ENCODE results near the gene ITGB1. TPM values are rescaled to one million over a fixed set of nuclear protein-coding genes. Genes with fewer than 3 reads are reported as not detected.

The ITGB1 gene
- total and polyA plus RNA-seq, 9 donors: 207 to 517 (median 276) TPM

DNA sequence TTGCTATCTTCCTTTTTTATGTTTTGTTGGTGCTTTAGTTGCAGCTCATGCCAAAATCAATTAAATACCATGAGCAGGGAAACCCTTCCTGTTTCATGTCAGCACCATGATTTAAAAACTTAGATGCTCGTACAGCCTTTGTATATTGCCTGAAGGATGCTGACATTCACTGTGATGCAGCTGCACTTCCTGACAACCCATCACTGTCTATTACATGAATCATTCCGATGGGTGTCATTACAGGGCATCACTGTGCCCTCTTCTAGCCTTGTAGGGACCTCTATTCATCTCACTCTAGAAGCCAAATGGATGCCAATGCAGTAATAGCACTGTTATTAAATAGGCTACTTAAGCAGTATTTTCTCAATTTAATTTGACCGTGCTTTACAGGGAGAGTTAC is 18.3 kb upstream of the ITGB1 start:
- Histone ChIP-seq H3K27ac (no peak overlapping the region), H3K36me3 (no peaks in the 10 kb centered on the region), H3K27me3 (no peaks in the 10 kb centered on the region), H3K4me3 (no peak overlapping the region), H3K4me1 (ENCODE audit: insufficient read depth) (peaks cover 4% of the 10 kb centered on the region), H3K9me3 (no peaks in the 10 kb centered on the region)
- 89 to 92% (median 92%) methylated on average over 3 of the region's 3 CpGs for WGBS, 3 donors
- no peak for DNase-seq
- TF ChIP-seq POLR2A (IDR thresholded peaks at IDR 0.05) (no peak), EP300 (IDR thresholded peaks at IDR 0.05) (no peak)
- TF ChIP-seq, protein P1, sequence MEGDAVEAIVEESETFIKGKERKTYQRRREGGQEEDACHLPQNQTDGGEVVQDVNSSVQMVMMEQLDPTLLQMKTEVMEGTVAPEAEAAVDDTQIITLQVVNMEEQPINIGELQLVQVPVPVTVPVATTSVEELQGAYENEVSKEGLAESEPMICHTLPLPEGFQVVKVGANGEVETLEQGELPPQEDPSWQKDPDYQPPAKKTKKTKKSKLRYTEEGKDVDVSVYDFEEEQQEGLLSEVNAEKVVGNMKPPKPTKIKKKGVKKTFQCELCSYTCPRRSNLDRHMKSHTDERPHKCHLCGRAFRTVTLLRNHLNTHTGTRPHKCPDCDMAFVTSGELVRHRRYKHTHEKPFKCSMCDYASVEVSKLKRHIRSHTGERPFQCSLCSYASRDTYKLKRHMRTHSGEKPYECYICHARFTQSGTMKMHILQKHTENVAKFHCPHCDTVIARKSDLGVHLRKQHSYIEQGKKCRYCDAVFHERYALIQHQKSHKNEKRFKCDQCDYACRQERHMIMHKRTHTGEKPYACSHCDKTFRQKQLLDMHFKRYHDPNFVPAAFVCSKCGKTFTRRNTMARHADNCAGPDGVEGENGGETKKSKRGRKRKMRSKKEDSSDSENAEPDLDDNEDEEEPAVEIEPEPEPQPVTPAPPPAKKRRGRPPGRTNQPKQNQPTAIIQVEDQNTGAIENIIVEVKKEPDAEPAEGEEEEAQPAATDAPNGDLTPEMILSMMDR (IDR thresholded peaks at IDR 0.05): no peak
- intact Hi-C loops (cut with DNase I): no loop called here

DNA sequence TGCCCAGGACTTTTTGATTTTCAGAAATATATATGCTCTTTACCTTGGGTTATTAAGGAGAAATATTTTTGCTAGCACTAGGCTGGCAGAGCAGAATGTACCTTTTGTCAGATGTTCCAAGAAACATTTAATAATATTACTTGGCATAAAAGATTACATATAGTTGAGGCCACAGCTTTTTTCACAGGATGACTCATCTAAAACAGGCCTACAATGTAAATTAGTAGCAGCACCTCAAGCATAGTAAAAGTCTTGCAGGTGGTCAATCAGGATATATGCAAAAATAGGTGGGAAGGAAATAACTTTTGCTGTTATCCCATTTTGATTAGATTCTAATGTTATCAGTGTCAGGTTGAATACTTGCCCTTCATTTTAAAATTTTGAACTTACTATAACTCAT is 14.9 kb upstream of the ITGB1 start:
- no peaks in the 10 kb centered on the region for H3K4me1 ChIP-seq (ENCODE audit: insufficient read depth)
- no peak overlapping the region for H3K27ac ChIP-seq
- DNase-seq: no peak
- intact Hi-C loops (cut with DNase I): no loop called here
- no peaks in the 10 kb centered on the region for H3K27me3 ChIP-seq
- no peak for TF ChIP-seq EP300 (IDR thresholded peaks at IDR 0.05)
- TF ChIP-seq, protein P1 (IDR thresholded peaks at IDR 0.05): no peak
- no peak for TF ChIP-seq POLR2A (IDR thresholded peaks at IDR 0.05)
- no peak overlapping the region for H3K4me3 ChIP-seq
- no peaks in the 10 kb centered on the region for H3K36me3 ChIP-seq
- no peaks in the 10 kb centered on the region for H3K9me3 ChIP-seq

DNA sequence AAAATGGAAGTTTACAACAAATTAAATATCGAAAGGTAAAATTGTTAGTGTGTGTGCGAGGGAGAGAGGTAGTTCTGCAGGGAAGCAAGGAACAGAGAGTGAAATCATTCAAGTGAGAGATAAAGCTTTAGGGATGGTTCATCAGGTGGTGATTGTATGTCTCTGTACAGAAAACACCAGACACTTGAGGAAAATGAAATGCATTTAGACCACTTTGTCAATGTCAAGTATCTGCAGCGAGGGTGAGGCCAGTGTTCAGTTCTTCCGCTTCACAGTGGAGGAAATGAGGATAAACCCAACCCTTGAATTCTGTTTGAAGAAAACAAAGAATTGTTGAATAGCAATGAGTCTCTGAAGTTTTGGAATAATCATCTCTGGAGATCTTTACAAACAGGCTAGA is 14.4 kb upstream of the ITGB1 start:
- intact Hi-C loops (cut with DNase I): no loop called here
- H3K4me1 ChIP-seq (ENCODE audit: insufficient read depth): no peaks in the 10 kb centered on the region
- TF ChIP-seq, protein P1 (IDR thresholded peaks at IDR 0.05): no peak
- TF ChIP-seq POLR2A (IDR thresholded peaks at IDR 0.05): no peak

DNA sequence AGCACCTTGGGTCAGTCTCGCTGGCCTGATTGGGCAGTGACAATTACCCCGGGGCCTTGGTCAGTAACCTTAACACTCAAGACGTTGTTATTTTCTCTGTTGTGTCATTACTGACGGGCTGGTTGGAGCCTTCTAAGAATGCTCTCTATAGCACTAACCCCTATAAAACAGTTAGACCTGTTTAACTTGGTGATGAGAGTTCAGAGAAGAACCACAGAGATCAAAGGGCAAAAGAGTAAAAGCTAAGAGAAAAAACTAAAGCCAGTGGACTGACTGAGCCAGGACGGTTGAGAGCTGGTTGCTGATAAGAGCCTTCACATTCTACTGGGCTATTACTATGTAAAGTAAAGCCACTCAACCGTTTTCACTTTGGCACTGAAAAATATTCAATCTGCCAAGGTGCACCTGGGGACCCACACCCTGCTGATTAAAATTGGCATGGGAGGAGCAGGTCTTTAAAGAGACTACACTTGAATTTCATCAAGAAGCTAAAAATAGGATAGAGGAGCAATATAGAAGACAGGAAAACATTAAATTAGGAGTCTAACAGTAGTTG is 13.6 kb upstream of the ITGB1 start:
- no peaks in the 10 kb centered on the region for H3K36me3 ChIP-seq
- no peaks in the 10 kb centered on the region for H3K27me3 ChIP-seq
- TF ChIP-seq POLR2A (IDR thresholded peaks at IDR 0.05) (no peak), EP300 (IDR thresholded peaks at IDR 0.05) (no peak)
- TF ChIP-seq, protein P1 (IDR thresholded peaks at IDR 0.05): no peak
- 56 to 64% (median 64%) methylated on average over 6 of the region's 6 CpGs for WGBS, 3 donors
- no peak overlapping the region for H3K27ac ChIP-seq
- H3K4me1 ChIP-seq (ENCODE audit: insufficient read depth): no peaks in the 10 kb centered on the region
- no peaks in the 10 kb centered on the region for H3K9me3 ChIP-seq
- no peak overlapping the region for H3K4me3 ChIP-seq
- DNase-seq: no peak
- intact Hi-C loops (cut with DNase I): no loop called here

More for the DNA sequence above, 14.4 kb upstream of the ITGB1 start:
- H3K36me3 ChIP-seq: no peaks in the 10 kb centered on the region
- no peaks in the 10 kb centered on the region for H3K9me3 ChIP-seq
- H3K27ac ChIP-seq: no peak overlapping the region
- WGBS, 3 donors: 84 to 92% (median 85%) methylated on average over 4 of the region's 4 CpGs
- DNase-seq: no peak
- H3K4me3 ChIP-seq: no peak overlapping the region
- H3K27me3 ChIP-seq: no peaks in the 10 kb centered on the region
